Activated T-helper 2 cell treated with anti-CD3 and anti-CD28 coated beads, Interferon-gamma antibody, Interleukin-2, Interleukin-4, amounts not matched to agents 10 μg/mL and 5 μg/mL and 100 μg/mL, durations not matched to agents 14 hours and 24 hours and 36 hours (primary cell): ENCODE measurements around the gene DENND4A. TPM values are rescaled to one million over a fixed set of nuclear protein-coding genes. Genes with fewer than 3 reads are reported as not detected.

Experiments used
- DNase-seq: peaks from one replicate; pipeline ENCODE4 v3.0.0; 2021; ENCODE audit warnings: low spot score
- H3K27ac Mint-ChIP-seq: one replicate; pipeline ENCODE4 v1.8.0; 2021; ENCODE audit warnings: mixed read lengths
- H3K27me3 Mint-ChIP-seq: one replicate; pipeline ENCODE4 v1.8.0; 2021; ENCODE audit warnings: low read depth, mixed read lengths
- H3K36me3 Mint-ChIP-seq: one replicate; pipeline ENCODE4 v1.8.0; 2021; ENCODE audit warnings: low read depth, mixed read lengths
- H3K4me1 Mint-ChIP-seq: one replicate; pipeline ENCODE4 v1.8.0; 2021; ENCODE audit warnings: low read depth, mixed read lengths
- H3K4me3 Mint-ChIP-seq: one replicate; pipeline ENCODE4 v1.8.0; 2021; ENCODE audit warnings: low read depth, mild to moderate bottlenecking, moderate library complexity, mixed read lengths
- H3K9me3 Mint-ChIP-seq: one replicate; pipeline ENCODE4 v1.8.0; 2021; ENCODE audit warnings: mixed read lengths
- intact Hi-C: fragments of 100-400 bp; cut with micrococcal nuclease; formaldehyde crosslinking; loops from one replicate; pipeline ENCODE4 v1.15.1; 2023
- total RNA-seq: library from RNA; stranded (reverse); gene quantifications from 2 replicates; pipeline ENCODE4 v1.2.3, GENCODE V29; 2022

DENND4A gene
- 62.3 and 65.8 TPM in 2 replicates for total RNA-seq

- H3K27me3 Mint-ChIP-seq = no peaks in the 10 kb centered on the region
- no peaks in the 10 kb centered on the region for H3K9me3 Mint-ChIP-seq
- peak within 1 kb of the TSS; percentile 87 for H3K4me3 Mint-ChIP-seq
- H3K36me3 Mint-ChIP-seq = peaks cover 16% of the 10 kb centered on the region
- intact Hi-C loops = loop anchor here (1.0 to 2.0 kb wide), 3 partner anchors 13 to 36 kb away; no protein-coding TSS in a partner anchor
- peak; percentile 98 for DNase-seq
- peak within 1 kb of the TSS; percentile 99 for H3K27ac Mint-ChIP-seq
- H3K4me1 Mint-ChIP-seq = peaks cover 59% of the 10 kb centered on the region
Measured at GRCh38 chr15:65792138-65792987, at the start of gene DENND4A. Gene DENND4A (minus strand): TSS chr15:65792293. CDS start chr15:65756450, 35,843 bp downstream.

GRCh38 chr15:65841121-65841930 lies 49.2 kb upstream of the DENND4A start:
- no peak for DNase-seq
- Mint-ChIP-seq H3K9me3 (no peaks in the 10 kb centered on the region), H3K27me3 (no peaks in the 10 kb centered on the region), H3K4me3 (no peak overlapping the region), H3K27ac (no peak overlapping the region), H3K4me1 (no peaks in the 10 kb centered on the region), H3K36me3 (no peaks in the 10 kb centered on the region)
- intact Hi-C loops = no loop called here

- no peaks in the 10 kb centered on the region for H3K9me3 Mint-ChIP-seq
- H3K4me1 Mint-ChIP-seq = peaks cover 4% of the 10 kb centered on the region
- H3K36me3 Mint-ChIP-seq = no peaks in the 10 kb centered on the region
- H3K27me3 Mint-ChIP-seq = no peaks in the 10 kb centered on the region
- no peak overlapping the region for H3K27ac Mint-ChIP-seq
- no peak for DNase-seq
- no peak overlapping the region for H3K4me3 Mint-ChIP-seq
- intact Hi-C loops = no loop called here
Measured at GRCh38 chr15:65839985-65840384, 47.9 kb upstream of the DENND4A start.

- no peak overlapping the region for H3K27ac Mint-ChIP-seq
- no peak overlapping the region for H3K4me3 Mint-ChIP-seq
- intact Hi-C loops = no loop called here
- H3K4me1 Mint-ChIP-seq = peaks cover 4% of the 10 kb centered on the region
- no peaks in the 10 kb centered on the region for H3K9me3 Mint-ChIP-seq
- no peaks in the 10 kb centered on the region for H3K36me3 Mint-ChIP-seq
- DNase-seq = no peak
- no peaks in the 10 kb centered on the region for H3K27me3 Mint-ChIP-seq
Measured at GRCh38 chr15:65839354-65839901, 47.3 kb upstream of the DENND4A start.

GRCh38 chr15:65837301-65838294 lies 45.5 kb upstream of the DENND4A start:
- intact Hi-C loops = no loop called here
- Mint-ChIP-seq H3K4me1 (peaks cover 19% of the 10 kb centered on the region), H3K36me3 (no peaks in the 10 kb centered on the region), H3K4me3 (no peak overlapping the region), H3K27ac (no peak overlapping the region), H3K9me3 (no peaks in the 10 kb centered on the region), H3K27me3 (no peaks in the 10 kb centered on the region)
- DNase-seq = no peak

- no peaks in the 10 kb centered on the region for H3K9me3 Mint-ChIP-seq
- no peak for DNase-seq
- no peak overlapping the region for H3K27ac Mint-ChIP-seq
- no peak overlapping the region for H3K4me3 Mint-ChIP-seq
- intact Hi-C loops = no loop called here
- no peaks in the 10 kb centered on the region for H3K27me3 Mint-ChIP-seq
- H3K36me3 Mint-ChIP-seq = no peaks in the 10 kb centered on the region
- peaks cover 24% of the 10 kb centered on the region for H3K4me1 Mint-ChIP-seq
Measured at GRCh38 chr15:65836665-65837064, 44.6 kb upstream of the DENND4A start.

GRCh38 chr15:65835447-65835846 lies 43.4 kb upstream of the DENND4A start:
- intact Hi-C loops = no loop called here
- Mint-ChIP-seq H3K27ac (no peak overlapping the region), H3K4me1 (peaks cover 29% of the 10 kb centered on the region), H3K36me3 (no peaks in the 10 kb centered on the region), H3K27me3 (no peaks in the 10 kb centered on the region), H3K4me3 (no peak overlapping the region), H3K9me3 (no peaks in the 10 kb centered on the region)
- no peak for DNase-seq

GRCh38 chr15:65834603-65835282 lies 42.6 kb upstream of the DENND4A start:
- Mint-ChIP-seq H3K27ac (no peak overlapping the region), H3K27me3 (no peaks in the 10 kb centered on the region)

GRCh38 chr15:65833501-65834205 lies 41.6 kb upstream of the DENND4A start:
- no peaks in the 10 kb centered on the region for H3K9me3 Mint-ChIP-seq
- DNase-seq = no peak
- no peaks in the 10 kb centered on the region for H3K27me3 Mint-ChIP-seq
- H3K27ac Mint-ChIP-seq = peak overlapping the region; percentile 96
- peaks cover 39% of the 10 kb centered on the region for H3K4me1 Mint-ChIP-seq
- intact Hi-C loops = no loop called here
- no peak overlapping the region for H3K4me3 Mint-ChIP-seq
- H3K36me3 Mint-ChIP-seq = no peaks in the 10 kb centered on the region

More at GRCh38 chr15:65834603-65835282, 42.6 kb upstream of the DENND4A start:
- no peak for DNase-seq
- no peak overlapping the region for H3K4me3 Mint-ChIP-seq
- H3K4me1 Mint-ChIP-seq = peaks cover 30% of the 10 kb centered on the region
- H3K36me3 Mint-ChIP-seq = no peaks in the 10 kb centered on the region
- intact Hi-C loops = no loop called here
- H3K9me3 Mint-ChIP-seq = no peaks in the 10 kb centered on the region

GRCh38 chr15:65832549-65833364 lies 40.7 kb upstream of the DENND4A start:
- H3K9me3 Mint-ChIP-seq = no peaks in the 10 kb centered on the region
- H3K4me3 Mint-ChIP-seq = peak overlapping the region; percentile 70
- H3K36me3 Mint-ChIP-seq = no peaks in the 10 kb centered on the region
- peaks cover 47% of the 10 kb centered on the region for H3K4me1 Mint-ChIP-seq
- peak; percentile 47 for DNase-seq
- no peaks in the 10 kb centered on the region for H3K27me3 Mint-ChIP-seq
- intact Hi-C loops = no loop called here
- peak overlapping the region; percentile 96 for H3K27ac Mint-ChIP-seq
